ENCODE measurements around the gene HLA-DPA1. TPM values are rescaled to one million over a fixed set of nuclear protein-coding genes. Genes with fewer than 3 reads are reported as not detected.

The HLA-DPA1 gene
- total RNA-seq, 1 experiment from 2014 or later: not detected

- H3K36me3 Mint-ChIP-seq (ENCODE audit: insufficient read depth, unreplicated experiment): peaks cover 1% of the 10 kb centered on the region
- peaks cover 19% of the 10 kb centered on the region for H3K27me3 Mint-ChIP-seq (ENCODE audit: insufficient read depth, unreplicated experiment)
- POLR2A ChIA-PET: no interaction called here
- peaks cover 9% of the 10 kb centered on the region for H3K9me3 ChIP-seq
- no peaks in the 10 kb centered on the region for H3K36me3 ChIP-seq (ENCODE audit: control insufficient read depth, insufficient read depth, low read length)
- H3K27ac Mint-ChIP-seq (ENCODE audit: unreplicated experiment): no peak overlapping the region
- CTCF ChIA-PET: interaction anchor here (1.6 kb wide), 1 partner anchor 131 kb away, joined by 3 read pairs; no protein-coding TSS in a partner anchor
- no TSS peak for BruUV-seq (replicated peaks)
- DNase-seq: peak in 1 of 2 experiments; percentile 54
- peaks cover 6% of the 10 kb centered on the region; the same call in 1 of the 2 replicates for H3K4me1 ChIP-seq
- no peak overlapping the region for H3K4me3 Mint-ChIP-seq (ENCODE audit: unreplicated experiment)
- H3K4me3 ChIP-seq (ENCODE audit: low read depth, low read length): no peak overlapping the region
- H3K27me3 ChIP-seq (replicated peaks; ENCODE audit: control insufficient read depth, insufficient read depth, low read length): peaks cover 1% of the 10 kb centered on the region
- TF ChIP-seq CTCF (IDR thresholded peaks at IDR 0.05; ENCODE audit: insufficient read depth in 1 of 2, low read depth in 1 of 2, low read length in 1 of 2, severe bottlenecking in 1 of 2, unreplicated experiment in 1 of 2): peak; percentile 60 to 73
- intact Hi-C loops (cut with micrococcal nuclease; ENCODE audit: unreplicated experiment): loop anchor here (1.0 kb wide), 1 partner anchor 30 kb away; no protein-coding TSS in a partner anchor
- peaks cover 13% of the 10 kb centered on the region for H3K9me3 Mint-ChIP-seq (ENCODE audit: unreplicated experiment)
- peaks cover 12% of the 10 kb centered on the region for H3K4me1 Mint-ChIP-seq (ENCODE audit: low read depth, unreplicated experiment)
Observed at GRCh38 chr6:33118525-33119123, 45.2 kb upstream of the HLA-DPA1 start.

- peak overlapping the region; percentile 69 for H3K27ac Mint-ChIP-seq (ENCODE audit: unreplicated experiment)
- no peak overlapping the region for H3K4me3 Mint-ChIP-seq (ENCODE audit: unreplicated experiment)
- TF ChIP-seq CTCF (IDR thresholded peaks at IDR 0.05; ENCODE audit: insufficient read depth in 1 of 2, low read depth in 1 of 2, low read length in 1 of 2, severe bottlenecking in 1 of 2, unreplicated experiment in 1 of 2): no peak
- no peak for DNase-seq
- ChIA-PET POLR2A (no interaction called here), CTCF (no interaction called here)
- Histone ChIP-seq H3K4me1 (peaks cover 6% of the 10 kb centered on the region; the same call in 1 of the 2 replicates), H3K36me3 (ENCODE audit: control insufficient read depth, insufficient read depth, low read length) (no peaks in the 10 kb centered on the region), H3K9me3 (peaks cover 3% of the 10 kb centered on the region; the same call in 1 of the 2 replicates), H3K4me3 (ENCODE audit: low read depth, low read length) (no peak overlapping the region), H3K27me3 (replicated peaks; ENCODE audit: control insufficient read depth, insufficient read depth, low read length) (peaks cover 1% of the 10 kb centered on the region)
- no TSS peak for BruUV-seq (replicated peaks)
- intact Hi-C loops (cut with micrococcal nuclease; ENCODE audit: unreplicated experiment): loop anchor here (1.0 kb wide), 1 partner anchor 30 kb away; no protein-coding TSS in a partner anchor
- peaks cover 21% of the 10 kb centered on the region for H3K27me3 Mint-ChIP-seq (ENCODE audit: insufficient read depth, unreplicated experiment)
- peaks cover 12% of the 10 kb centered on the region for H3K4me1 Mint-ChIP-seq (ENCODE audit: low read depth, unreplicated experiment)
- H3K36me3 Mint-ChIP-seq (ENCODE audit: insufficient read depth, unreplicated experiment): no peaks in the 10 kb centered on the region
- peaks cover 6% of the 10 kb centered on the region for H3K9me3 Mint-ChIP-seq (ENCODE audit: unreplicated experiment)
Observed at GRCh38 chr6:33117811-33118277, 44.4 kb upstream of the HLA-DPA1 start.

GRCh38 chr6:33116841-33117711, 43.6 kb upstream of the HLA-DPA1 start:
- no peak for DNase-seq
- intact Hi-C loops (cut with micrococcal nuclease; ENCODE audit: unreplicated experiment): no loop called here
- Histone ChIP-seq H3K9me3 (no peaks in the 10 kb centered on the region; the same call in 1 of the 2 replicates), H3K4me3 (ENCODE audit: low read depth, low read length) (no peak overlapping the region), H3K36me3 (ENCODE audit: control insufficient read depth, insufficient read depth, low read length) (no peaks in the 10 kb centered on the region), H3K27me3 (replicated peaks; ENCODE audit: control insufficient read depth, insufficient read depth, low read length) (peaks cover 1% of the 10 kb centered on the region), H3K4me1 (no peaks in the 10 kb centered on the region; the same call in 1 of the 2 replicates)
- no TSS peak for BruUV-seq (replicated peaks)
- Mint-ChIP-seq H3K27me3 (ENCODE audit: insufficient read depth, unreplicated experiment) (peaks cover 21% of the 10 kb centered on the region), H3K36me3 (ENCODE audit: insufficient read depth, unreplicated experiment) (no peaks in the 10 kb centered on the region), H3K4me3 (ENCODE audit: unreplicated experiment) (no peak overlapping the region), H3K27ac (ENCODE audit: unreplicated experiment) (peak overlapping the region; percentile 69), H3K4me1 (ENCODE audit: low read depth, unreplicated experiment) (peaks cover 6% of the 10 kb centered on the region), H3K9me3 (ENCODE audit: unreplicated experiment) (peaks cover 6% of the 10 kb centered on the region)
- POLR2A ChIA-PET: no interaction called here
- TF ChIP-seq CTCF (IDR thresholded peaks at IDR 0.05; ENCODE audit: insufficient read depth in 1 of 2, low read depth in 1 of 2, low read length in 1 of 2, severe bottlenecking in 1 of 2, unreplicated experiment in 1 of 2): no peak
- CTCF ChIA-PET: no interaction called here

Data from Caco-2 (cell line).